H9 (cell line): ENCODE data around the gene LSP1. TPM values are rescaled to one million over a fixed set of nuclear protein-coding genes. Genes with fewer than 3 reads are reported as not detected.

Experiments
- DNase-seq: peaks from one replicate; pipeline ENCODE4 v3.0.0-alpha.2; 2017
- H2AFZ ChIP-seq: one replicate; pipeline ENCODE4 v1.6.1; 2013; ENCODE audit warnings: mild to moderate bottlenecking, low read length, control low read depth, moderate library complexity
- H2AK5ac ChIP-seq: 2 replicates; pipeline ENCODE4 v1.6.1; 2013; ENCODE audit warnings: low read length, control low read depth, mixed read lengths; ENCODE audit not compliant: insufficient read length
- H2BK120ac ChIP-seq: one replicate; pipeline ENCODE4 v1.6.1; 2013; ENCODE audit warnings: low read depth, mild to moderate bottlenecking, low read length, control low read depth, inconsistent platforms; ENCODE audit not compliant: poor library complexity, severe bottlenecking
- H2BK12ac ChIP-seq: 2 replicates; pipeline ENCODE4 v1.6.1; 2013; ENCODE audit warnings: low read length, control low read depth, mixed read lengths, low read depth; ENCODE audit not compliant: insufficient read length
- H2BK15ac ChIP-seq: 2 replicates; pipeline ENCODE4 v1.6.1; 2013; ENCODE audit warnings: low read depth, low read length, control low read depth
- H2BK20ac ChIP-seq: one replicate; pipeline ENCODE4 v1.6.1; 2013; ENCODE audit warnings: low read depth, mild to moderate bottlenecking, low read length, control low read depth, inconsistent platforms; ENCODE audit not compliant: poor library complexity, severe bottlenecking
- H2BK5ac ChIP-seq: 2 replicates; pipeline ENCODE4 v1.6.1; 2013; ENCODE audit warnings: low read length, control low read depth, mixed read lengths; ENCODE audit not compliant: insufficient read length
- H3K14ac ChIP-seq: 2 replicates; pipeline ENCODE4 v1.6.1; 2013; ENCODE audit warnings: low read length, control low read depth; ENCODE audit not compliant: insufficient read depth
- H3K18ac ChIP-seq: 2 replicates; pipeline ENCODE4 v1.6.1; 2013; ENCODE audit warnings: low read depth, mild to moderate bottlenecking, mixed read lengths, low read length, control low read depth; ENCODE audit not compliant: insufficient read length
- H3K23ac ChIP-seq: 2 replicates; pipeline ENCODE4 v1.6.1; 2013; ENCODE audit warnings: low read length, control low read depth, mixed read lengths, low read depth; ENCODE audit not compliant: insufficient read length
- H3K23me2 ChIP-seq: 2 replicates; pipeline ENCODE4 v1.6.1; 2013; ENCODE audit warnings: low read depth, mild to moderate bottlenecking, mixed read lengths, low read length, control low read depth; ENCODE audit not compliant: insufficient read length, poor library complexity, severe bottlenecking
- H3K27ac ChIP-seq: 2 replicates; pipeline ENCODE4 v1.5.1; 2013; ENCODE audit warnings: low read length, control low read depth, mixed read lengths, low read depth; ENCODE audit not compliant: insufficient read length
- H3K27me3 ChIP-seq: 2 replicates; pipeline ENCODE4 v1.6.1; 2013; ENCODE audit warnings: low read length, control low read depth, inconsistent platforms; ENCODE audit not compliant: insufficient read depth
- H3K4ac ChIP-seq: 2 replicates; pipeline ENCODE4 v1.6.1; 2013; ENCODE audit warnings: low read depth, mild to moderate bottlenecking, control low read depth, inconsistent platforms, low read length, moderate library complexity
- H3K4me1 ChIP-seq: 2 replicates; pipeline ENCODE4 v1.6.1; 2013; ENCODE audit warnings: low read length, control low read depth, inconsistent platforms; ENCODE audit not compliant: insufficient read depth
- H3K4me2 ChIP-seq: 2 replicates; pipeline ENCODE4 v1.6.1; 2013; ENCODE audit warnings: low read length, control low read depth, mixed read lengths; ENCODE audit not compliant: insufficient read length, insufficient read depth
- H3K56ac ChIP-seq: 2 replicates; pipeline ENCODE4 v1.6.1; 2013; ENCODE audit warnings: low read depth, mild to moderate bottlenecking, mixed read lengths, low read length, control low read depth; ENCODE audit not compliant: insufficient read length
- H3K79me1 ChIP-seq: 2 replicates; pipeline ENCODE4 v1.6.1; 2013; ENCODE audit warnings: low read depth, mild to moderate bottlenecking, moderate library complexity, low read length, control low read depth, inconsistent platforms; ENCODE audit not compliant: insufficient read depth, poor library complexity, severe bottlenecking
- H3K79me2 ChIP-seq: 2 replicates; pipeline ENCODE4 v1.6.1; 2013; ENCODE audit warnings: low read length, control low read depth, inconsistent platforms; ENCODE audit not compliant: insufficient read depth
- H3K9ac ChIP-seq: 2 replicates; pipeline ENCODE4 v1.6.1; 2013; ENCODE audit warnings: low read length, control low read depth, mixed read lengths; ENCODE audit not compliant: insufficient read length; ENCODE audit errors: extremely low read depth
- H3K9me3 ChIP-seq: one replicate; pipeline ENCODE4 v1.6.1; 2013; ENCODE audit warnings: low read depth, low read length, inconsistent platforms; ENCODE audit not compliant: control insufficient read depth
- H3T11ph ChIP-seq: one replicate; pipeline ENCODE4 v1.6.1; 2013; ENCODE audit warnings: mild to moderate bottlenecking, low read length, control low read depth, inconsistent platforms
- H4K20me1 ChIP-seq: one replicate; pipeline ENCODE4 v1.6.1; 2013; ENCODE audit not compliant: control insufficient read depth, insufficient read length, insufficient read depth
- H4K5ac ChIP-seq: 2 replicates; pipeline ENCODE4 v1.6.1; 2013; ENCODE audit warnings: low read depth, mild to moderate bottlenecking, mixed read lengths, low read length, control low read depth; ENCODE audit not compliant: insufficient read length
- H4K8ac ChIP-seq: replicated peaks from 2 replicates; pipeline ENCODE4 v1.6.1; 2013; ENCODE audit warnings: low read length, control low read depth, mixed read lengths, low read depth; ENCODE audit not compliant: insufficient read length
- H4K91ac ChIP-seq: 2 replicates; pipeline ENCODE4 v1.6.1; 2013; ENCODE audit warnings: low read depth, mild to moderate bottlenecking, moderate library complexity, mixed read lengths, low read length, control low read depth; ENCODE audit not compliant: insufficient read length
- H3K27ac Mint-ChIP-seq, 3 experiments: 2 replicates in 2 of 3; 3 replicates in 1 of 3; pipeline ENCODE4 v1.8.0; 2020 to 2021; ENCODE audit warnings: mixed read lengths in 3 of 3, mild to moderate bottlenecking in 1 of 3, moderate library complexity in 1 of 3
- H3K27me3 Mint-ChIP-seq: 2 replicates; pipeline ENCODE4 v1.8.0; 2021; ENCODE audit warnings: low read depth, mild to moderate bottlenecking, moderate library complexity, mixed read lengths
- H3K36me3 Mint-ChIP-seq, 3 experiments: 2 replicates in 2 of 3; 3 replicates in 1 of 3; pipeline ENCODE4 v1.8.0; 2020 to 2021; ENCODE audit warnings: low read depth in 3 of 3, mixed read lengths in 3 of 3; ENCODE audit not compliant: insufficient read depth in 1 of 3
- H3K4me1 Mint-ChIP-seq, 2 experiments: 2 replicates each; pipeline ENCODE4 v1.8.0; 2020; ENCODE audit warnings: mixed read lengths in 2 of 2
- H3K4me3 Mint-ChIP-seq, 2 experiments: 2 replicates in 1 of 2; 3 replicates in 1 of 2; pipeline ENCODE4 v1.8.0; 2020 to 2021; ENCODE audit warnings: mild to moderate bottlenecking in 2 of 2, mixed read lengths in 2 of 2, moderate library complexity in 1 of 2
- H3K9me3 Mint-ChIP-seq, 2 experiments: 2 replicates in 1 of 2; 3 replicates in 1 of 2; pipeline ENCODE4 v1.8.0; 2020; ENCODE audit warnings: mild to moderate bottlenecking in 2 of 2, mixed read lengths in 2 of 2, moderate library complexity in 1 of 2
- WGBS: extraction: QIAGEN DNeasy Blood & Tissue Kit; methylation state at CpG from one replicate; pipeline ENCODE4 v1.1.7; 2013; ENCODE audit warnings: missing lambda C conversion rate, low lambda C conversion rate, mixed read lengths; ENCODE audit not compliant: insufficient read length; ENCODE audit errors: extremely low coverage; 5-methylcytosine and 5-hydroxymethylcytosine counted together
- total RNA-seq: library from RNA; stranded (reverse); gene quantifications from 2 replicates; pipeline ENCODE4 v1.2.1, GENCODE V29; 2021
- TF ChIP-seq, protein P1 (sequence below): fragments of 200-600 bp; sonication (generic); conservative IDR thresholded peaks from 3 replicates; pipeline ENCODE4 v1.8.0; 2021; ENCODE audit warnings: antibody characterized with exemption, mild to moderate bottlenecking

The LSP1 gene
- total RNA-seq, 1 experiment from 2014 or later: not detected

DNA sequence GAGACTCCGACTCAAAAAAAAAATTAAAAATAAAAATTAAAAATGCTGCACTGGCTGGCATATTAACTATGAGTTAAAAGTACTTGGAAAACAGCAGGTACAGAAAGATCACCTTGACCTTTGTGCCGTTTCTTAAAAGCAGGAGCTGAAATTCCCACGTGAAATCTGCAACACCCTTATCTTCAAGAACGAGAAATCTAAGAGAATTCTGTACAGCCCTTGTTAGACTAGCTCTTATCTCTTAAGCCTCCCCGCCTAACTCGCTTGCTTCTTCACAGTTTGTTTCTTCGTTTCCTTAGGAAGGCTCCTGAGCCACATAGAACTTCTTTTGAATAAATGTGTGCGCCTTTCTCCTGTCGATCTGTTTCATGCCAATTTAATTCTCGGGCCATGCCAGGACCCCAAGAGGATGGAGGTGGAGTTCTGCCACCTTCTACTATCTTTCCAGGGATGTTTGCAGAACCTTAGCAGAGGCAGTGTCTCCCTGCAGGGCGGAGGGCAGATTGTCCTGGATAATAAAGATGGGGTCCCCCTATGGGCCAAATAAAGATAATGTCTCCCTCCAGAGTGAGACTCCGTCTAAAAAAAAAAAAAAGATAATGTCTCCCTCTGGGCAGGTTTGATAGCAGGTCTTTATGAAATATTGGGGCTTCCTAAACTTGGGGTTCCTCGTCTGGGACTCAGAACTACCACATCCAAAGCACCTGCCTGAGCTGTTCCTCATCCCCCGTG, 45.5 kb upstream of the LSP1 start:
- Histone ChIP-seq H4K91ac (no peak overlapping the region), H2BK15ac (no peak overlapping the region), H3T11ph (no peak overlapping the region), H4K8ac (no peak overlapping the region), H3K4me2 (no peak overlapping the region), H3K18ac (no peak overlapping the region), H2BK120ac (no peak overlapping the region), H3K79me1 (no peaks in the 10 kb centered on the region), H3K56ac (no peak overlapping the region), H4K20me1 (no peaks in the 10 kb centered on the region), H3K4me1 (no peaks in the 10 kb centered on the region), H3K23ac (no peak overlapping the region), H3K27ac (no peak overlapping the region), H2BK5ac (no peak overlapping the region), H2BK20ac (no peak overlapping the region), H2BK12ac (no peak overlapping the region), H3K27me3 (no peaks in the 10 kb centered on the region), H3K9ac (no peak overlapping the region), H3K23me2 (no peaks in the 10 kb centered on the region), H3K4ac (no peak overlapping the region), H3K14ac (no peak overlapping the region), H4K5ac (no peak overlapping the region), H3K9me3 (no peaks in the 10 kb centered on the region), H2AFZ (no peak overlapping the region), H2AK5ac (no peak overlapping the region), H3K79me2 (no peaks in the 10 kb centered on the region)
- DNase-seq: no peak
- WGBS: no CpG with 5 or more reads among the region's 14 CpGs
- H3K9me3 Mint-ChIP-seq: peaks cover 4 to 5% of the 10 kb centered on the region in 2 experiments; a peak in 4 of 5 replicates
- TF ChIP-seq, protein P1, sequence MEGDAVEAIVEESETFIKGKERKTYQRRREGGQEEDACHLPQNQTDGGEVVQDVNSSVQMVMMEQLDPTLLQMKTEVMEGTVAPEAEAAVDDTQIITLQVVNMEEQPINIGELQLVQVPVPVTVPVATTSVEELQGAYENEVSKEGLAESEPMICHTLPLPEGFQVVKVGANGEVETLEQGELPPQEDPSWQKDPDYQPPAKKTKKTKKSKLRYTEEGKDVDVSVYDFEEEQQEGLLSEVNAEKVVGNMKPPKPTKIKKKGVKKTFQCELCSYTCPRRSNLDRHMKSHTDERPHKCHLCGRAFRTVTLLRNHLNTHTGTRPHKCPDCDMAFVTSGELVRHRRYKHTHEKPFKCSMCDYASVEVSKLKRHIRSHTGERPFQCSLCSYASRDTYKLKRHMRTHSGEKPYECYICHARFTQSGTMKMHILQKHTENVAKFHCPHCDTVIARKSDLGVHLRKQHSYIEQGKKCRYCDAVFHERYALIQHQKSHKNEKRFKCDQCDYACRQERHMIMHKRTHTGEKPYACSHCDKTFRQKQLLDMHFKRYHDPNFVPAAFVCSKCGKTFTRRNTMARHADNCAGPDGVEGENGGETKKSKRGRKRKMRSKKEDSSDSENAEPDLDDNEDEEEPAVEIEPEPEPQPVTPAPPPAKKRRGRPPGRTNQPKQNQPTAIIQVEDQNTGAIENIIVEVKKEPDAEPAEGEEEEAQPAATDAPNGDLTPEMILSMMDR: peak; percentile 54; the same call in 2 of the 3 replicates
- H3K4me3 Mint-ChIP-seq: no peak overlapping the region
- H3K27ac Mint-ChIP-seq: no peak overlapping the region
- H3K36me3 Mint-ChIP-seq: no peaks in the 10 kb centered on the region; a peak in 1 of 7 replicates
- H3K4me1 Mint-ChIP-seq: peaks cover 6 to 8% of the 10 kb centered on the region in 2 experiments
- peaks cover 47% of the 10 kb centered on the region for H3K27me3 Mint-ChIP-seq
